ENCODE results near the gene ITM2B. TPM values are rescaled to one million over a fixed set of nuclear protein-coding genes. Genes with fewer than 3 reads are reported as not detected.

Gene ITM2B
- total and polyA plus RNA-seq, 5 experiments from 2014 or later: 733 to 1,292 (median 1,063) TPM

DNA sequence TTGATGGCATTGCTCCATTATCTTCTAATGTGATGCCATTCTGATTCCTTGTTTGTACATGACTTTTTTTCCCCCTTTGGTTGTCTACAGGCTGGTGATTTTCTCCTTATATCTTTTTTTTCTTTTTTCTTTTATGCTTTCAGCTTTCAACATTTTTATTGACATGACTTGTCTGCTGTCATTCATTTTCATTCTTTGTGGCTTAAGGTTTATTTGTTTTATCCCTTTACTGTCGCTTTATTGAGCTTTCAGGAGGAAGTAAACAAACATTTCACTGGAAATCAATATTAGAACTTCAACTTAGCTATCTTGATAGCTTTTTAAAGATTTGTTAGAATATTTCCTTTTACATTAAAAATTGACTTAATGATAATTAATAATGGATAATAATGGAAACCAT is 9.7 kb downstream of the ITM2B start:
- ATAC-seq (no peak), DNase-seq (no peak)
- Mint-ChIP-seq H3K27ac (peak overlapping the region in 9 of 10 donors; percentile 15 to 84 (median 30)), H3K4me1 (peaks cover 21 to 87% (median 61%) of the 10 kb centered on the region in 4 donors), H3K9me3 (no peaks in the 10 kb centered on the region), H3K27me3 (no peaks in the 10 kb centered on the region), H3K36me3 (peaks cover 0 to 68% (median 21%) of the 10 kb centered on the region in 3 donors), H3K4me3 (peak overlapping the region in 6 of 10 donors; percentile 28 to 72 (median 44))
- POLR2A ChIA-PET: no interaction called here

DNA sequence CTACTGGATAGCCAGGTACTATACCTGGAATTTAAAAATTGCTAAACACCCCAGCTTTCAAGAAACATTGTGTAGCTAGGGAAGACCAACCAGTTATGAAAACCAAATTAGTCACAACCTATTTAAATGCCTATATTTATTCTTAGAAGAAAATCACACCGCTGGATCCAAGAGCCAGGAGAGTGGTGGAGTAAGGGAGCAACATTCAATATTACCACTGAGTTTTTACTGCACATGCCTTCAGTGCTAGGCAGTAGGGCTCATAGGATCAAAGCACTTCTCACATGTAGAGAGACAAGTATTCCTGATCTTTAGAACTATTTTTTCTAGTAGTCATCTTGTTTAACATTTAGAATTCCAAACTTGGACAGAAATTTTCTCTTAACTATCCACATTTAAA is 11.2 kb downstream of the ITM2B start:
- H3K27ac Mint-ChIP-seq: peak overlapping the region in 7 of 10 donors; percentile 31 to 66 (median 47)
- POLR2A ChIA-PET: interaction anchor here (0.9 kb wide), 1 partner anchor 89 kb away, joined by 3 read pairs; no protein-coding TSS in a partner anchor
- peak overlapping the region in 8 of 10 donors; percentile 21 to 57 (median 42) for H3K4me3 Mint-ChIP-seq

DNA sequence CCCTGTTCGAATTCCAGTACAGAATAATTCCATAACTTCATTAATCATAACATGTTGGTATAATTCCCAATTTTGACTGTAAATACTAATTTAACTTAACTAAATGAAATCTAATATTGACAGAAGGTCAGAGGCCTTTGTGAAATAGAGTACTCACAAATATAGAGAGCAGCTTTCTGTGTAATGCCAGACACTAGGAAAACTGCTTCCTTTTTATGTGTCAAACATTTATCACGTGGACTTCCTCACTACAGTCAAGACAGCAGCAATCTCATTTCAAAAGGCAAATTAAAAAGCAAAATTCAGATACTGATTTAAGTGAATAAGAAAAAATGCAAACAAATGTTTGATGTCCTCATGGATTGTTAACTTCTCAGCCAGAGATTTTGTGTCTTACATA is 13.1 kb downstream of the ITM2B start:
- Mint-ChIP-seq H3K36me3 (peaks cover 0 to 55% (median 11%) of the 10 kb centered on the region in 3 donors), H3K27ac (peak overlapping the region; percentile 44 to 83 (median 60)), H3K9me3 (no peaks in the 10 kb centered on the region), H3K27me3 (no peaks in the 10 kb centered on the region), H3K4me3 (peak overlapping the region in 9 of 10 donors; percentile 11 to 44 (median 28)), H3K4me1 (peaks cover 27 to 89% (median 68%) of the 10 kb centered on the region in 4 donors)
- ATAC-seq (no peak), DNase-seq (no peak)
- POLR2A ChIA-PET: interaction anchor here (1.1 kb wide), 1 partner anchor 19 kb away, joined by 4 read pairs; no protein-coding TSS in a partner anchor

More for the DNA sequence above, 11.2 kb downstream of the ITM2B start:
- H3K36me3 Mint-ChIP-seq: peaks cover 0 to 61% (median 15%) of the 10 kb centered on the region in 3 donors
- DNase-seq (no peak), ATAC-seq (no peak)
- peaks cover 26 to 86% (median 65%) of the 10 kb centered on the region in 4 donors for H3K4me1 Mint-ChIP-seq
- no peaks in the 10 kb centered on the region for H3K27me3 Mint-ChIP-seq
- H3K9me3 Mint-ChIP-seq: no peaks in the 10 kb centered on the region

DNA sequence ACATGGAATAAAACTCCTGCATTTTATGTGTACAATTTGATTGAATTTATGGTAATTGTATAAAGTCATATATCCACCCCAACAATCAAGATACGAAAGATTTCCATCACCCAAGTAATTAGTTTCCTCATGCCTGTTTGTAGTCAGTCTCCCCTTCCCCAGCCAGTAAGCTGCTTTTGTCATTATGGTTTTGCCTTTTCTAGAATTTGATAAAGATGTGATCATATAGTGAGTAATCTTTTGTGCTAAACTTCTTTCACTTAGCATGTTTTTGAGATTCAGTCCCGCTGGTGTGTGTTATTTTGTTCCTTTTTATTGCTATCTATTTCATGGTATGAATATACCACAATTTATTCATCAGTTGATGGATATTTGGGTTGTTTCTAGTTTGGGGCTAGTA is 16.0 kb downstream of the ITM2B start:
- Mint-ChIP-seq H3K27ac (peak overlapping the region; percentile 0 to 87 (median 46)), H3K4me3 (peak overlapping the region in 8 of 10 donors; percentile 5 to 60 (median 28)), H3K9me3 (no peaks in the 10 kb centered on the region), H3K36me3 (peaks cover 3 to 55% (median 16%) of the 10 kb centered on the region in 3 donors), H3K4me1 (peaks cover 25 to 91% (median 70%) of the 10 kb centered on the region in 4 donors), H3K27me3 (no peaks in the 10 kb centered on the region)
- POLR2A ChIA-PET: interaction anchor here (1.8 kb wide), 1 partner anchor 11 kb away, joined by 4 read pairs; no protein-coding TSS in a partner anchor
- no peak for DNase-seq
- peak in 1 of 2 donors; percentile 21 for ATAC-seq

DNA sequence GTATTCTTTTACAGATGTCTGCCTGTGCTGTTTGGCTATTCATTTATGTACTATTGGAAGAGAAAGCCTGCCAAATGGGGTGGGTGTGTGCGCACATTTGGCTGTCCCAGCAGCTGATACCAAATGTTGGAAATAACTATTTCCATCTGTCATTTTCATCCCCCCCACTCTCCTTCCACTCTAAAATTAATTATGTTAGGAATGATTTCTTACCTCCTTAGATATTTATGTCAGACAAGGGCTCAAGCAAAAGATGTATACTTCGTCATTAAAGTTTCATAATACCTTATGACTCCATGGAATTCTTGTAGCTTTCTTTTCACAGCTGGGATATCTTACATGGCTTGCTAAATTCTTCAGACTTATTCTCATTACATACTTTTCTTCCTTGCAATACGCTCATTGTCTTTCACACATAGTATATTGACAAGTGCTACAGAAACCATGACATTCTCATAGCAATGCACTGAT is 18.6 kb downstream of the ITM2B start:
- no peak for DNase-seq
- Mint-ChIP-seq H3K4me3 (peak overlapping the region in 7 of 10 donors; percentile 2 to 40 (median 31)), H3K4me1 (peaks cover 20 to 84% (median 71%) of the 10 kb centered on the region in 4 donors), H3K27ac (peak overlapping the region; percentile 7 to 86 (median 36)), H3K27me3 (no peaks in the 10 kb centered on the region), H3K9me3 (no peaks in the 10 kb centered on the region), H3K36me3 (peaks cover 7 to 57% (median 21%) of the 10 kb centered on the region in 3 donors)
- POLR2A ChIA-PET: interaction anchor here (0.9 to 2.1 kb wide), 2 partner anchors 14 to 23 kb away, joined by 3 to 6 read pairs; no protein-coding TSS in a partner anchor
- ATAC-seq: no peak

DNA sequence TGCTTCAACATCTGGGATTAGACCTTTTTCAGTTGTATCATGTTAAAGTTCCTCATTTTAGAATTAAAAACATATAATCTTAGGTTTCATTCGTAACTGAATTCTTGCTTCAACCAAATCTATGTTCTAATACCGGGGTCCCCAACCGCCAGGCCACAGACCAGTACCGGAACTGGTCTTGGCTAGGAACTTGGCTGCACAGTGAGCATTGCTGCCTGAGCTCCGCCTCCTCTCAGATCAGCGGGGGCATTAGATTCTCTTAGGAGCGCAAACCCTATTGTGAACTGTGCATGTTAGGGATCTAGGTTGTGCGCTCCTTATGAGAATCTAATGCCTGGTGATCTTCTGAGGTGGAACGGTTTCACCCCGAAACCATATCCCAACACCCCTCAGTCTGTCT is 19.2 kb downstream of the ITM2B start:
- Mint-ChIP-seq H3K36me3 (peaks cover 10 to 61% (median 21%) of the 10 kb centered on the region in 3 donors), H3K9me3 (no peaks in the 10 kb centered on the region)

DNA sequence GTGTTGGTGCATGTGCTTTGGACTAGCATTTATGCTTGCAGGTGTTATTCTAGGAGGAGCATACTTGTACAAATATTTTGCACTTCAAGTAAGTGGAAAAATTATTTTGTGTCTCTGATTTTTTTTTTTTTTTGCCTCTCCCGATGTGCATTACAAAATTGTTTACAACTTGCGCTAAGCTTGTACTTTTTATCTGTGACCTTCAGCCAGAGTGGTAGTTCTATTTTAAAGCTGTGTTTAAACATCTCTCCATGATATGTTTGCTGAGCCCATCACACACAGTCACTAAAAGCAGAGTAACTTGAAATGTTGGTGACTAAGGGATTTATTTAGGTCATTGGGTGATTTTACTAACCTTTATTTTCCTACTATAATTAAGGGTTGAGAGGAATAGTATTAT is 20.8 kb downstream of the ITM2B start:
- Mint-ChIP-seq H3K27ac (peak overlapping the region; percentile 2 to 87 (median 49)), H3K4me3 (peak overlapping the region in 4 of 10 donors; percentile 23 to 57 (median 26)), H3K4me1 (peaks cover 23 to 81% (median 69%) of the 10 kb centered on the region in 4 donors), H3K27me3 (no peaks in the 10 kb centered on the region), H3K9me3 (no peaks in the 10 kb centered on the region), H3K36me3 (peaks cover 10 to 74% (median 25%) of the 10 kb centered on the region in 3 donors)
- POLR2A ChIA-PET: interaction anchor here (0.7 to 0.8 kb wide), 3 partner anchors 11 to 302 kb away, joined by 3 to 5 read pairs (median 3); no protein-coding TSS in a partner anchor
- ATAC-seq (no peak), DNase-seq (no peak)

More for the DNA sequence above, 19.2 kb downstream of the ITM2B start:
- POLR2A ChIA-PET: interaction anchor here (0.9 to 2.1 kb wide), 2 partner anchors 15 to 23 kb away, joined by 3 to 6 read pairs; no protein-coding TSS in a partner anchor
- ATAC-seq: no peak
- DNase-seq: no peak
- peak overlapping the region in 5 of 10 donors; percentile 2 to 40 (median 31) for H3K4me3 Mint-ChIP-seq
- H3K27me3 Mint-ChIP-seq: no peaks in the 10 kb centered on the region
- H3K27ac Mint-ChIP-seq: peak overlapping the region in 5 of 10 donors; percentile 7 to 86 (median 74)
- H3K4me1 Mint-ChIP-seq: peaks cover 22 to 84% (median 70%) of the 10 kb centered on the region in 4 donors

DNA sequence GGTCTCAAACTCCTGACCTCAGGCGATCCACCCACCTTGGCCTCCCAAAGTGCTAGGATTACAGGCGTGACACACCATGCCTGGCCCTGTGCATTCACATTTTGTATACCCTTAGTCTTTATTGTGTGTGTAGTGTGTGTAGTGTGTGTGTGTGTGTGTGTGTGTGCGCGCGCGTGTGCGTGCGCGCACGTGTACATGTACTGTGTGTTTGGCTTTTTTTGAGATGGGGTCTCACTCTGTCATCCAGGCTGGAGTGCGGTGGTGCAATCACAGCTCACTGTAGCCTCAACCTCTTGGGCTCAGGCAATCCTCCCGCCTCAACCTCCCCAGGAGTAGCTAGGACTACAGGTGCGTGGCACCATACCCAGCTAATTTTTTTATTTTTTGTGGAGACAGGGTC is 22.1 kb downstream of the ITM2B start:
- Mint-ChIP-seq H3K9me3 (no peaks in the 10 kb centered on the region), H3K27ac (peak overlapping the region in 5 of 10 donors; percentile 39 to 70 (median 48)), H3K4me3 (peak overlapping the region in 1 of 10 donors; percentile 12), H3K4me1 (peaks cover 25 to 80% (median 70%) of the 10 kb centered on the region in 4 donors), H3K36me3 (peaks cover 16 to 79% (median 25%) of the 10 kb centered on the region in 3 donors), H3K27me3 (no peaks in the 10 kb centered on the region)
- POLR2A ChIA-PET: interaction anchor here (0.6 kb wide), 1 partner anchor 130 kb away, joined by 4 read pairs; no protein-coding TSS in a partner anchor
- DNase-seq (no peak), ATAC-seq (no peak)

DNA sequence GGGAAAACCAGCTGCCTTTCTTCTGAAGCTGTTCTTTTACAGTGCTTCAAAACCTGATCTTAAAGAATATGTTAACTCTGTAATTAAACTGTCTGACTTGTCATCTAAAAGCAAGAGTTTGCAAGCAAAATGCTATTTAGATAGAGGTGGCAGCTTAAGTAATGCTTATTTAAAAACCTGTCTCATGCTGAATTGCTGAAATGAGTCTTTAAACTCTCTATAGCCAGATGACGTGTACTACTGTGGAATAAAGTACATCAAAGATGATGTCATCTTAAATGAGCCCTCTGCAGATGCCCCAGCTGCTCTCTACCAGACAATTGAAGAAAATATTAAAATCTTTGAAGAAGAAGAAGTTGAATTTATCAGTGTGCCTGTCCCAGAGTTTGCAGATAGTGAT is 22.9 kb downstream of the ITM2B start:
- Mint-ChIP-seq H3K36me3 (peaks cover 16 to 81% (median 21%) of the 10 kb centered on the region in 3 donors), H3K27ac (peak overlapping the region in 8 of 10 donors; percentile 5 to 69 (median 46)), H3K4me1 (peaks cover 24 to 77% (median 68%) of the 10 kb centered on the region in 4 donors), H3K27me3 (no peaks in the 10 kb centered on the region), H3K4me3 (no peak overlapping the region), H3K9me3 (no peaks in the 10 kb centered on the region)
- no peak for DNase-seq
- ATAC-seq: peak in 1 of 2 donors; percentile 32
- POLR2A ChIA-PET: no interaction called here

DNA sequence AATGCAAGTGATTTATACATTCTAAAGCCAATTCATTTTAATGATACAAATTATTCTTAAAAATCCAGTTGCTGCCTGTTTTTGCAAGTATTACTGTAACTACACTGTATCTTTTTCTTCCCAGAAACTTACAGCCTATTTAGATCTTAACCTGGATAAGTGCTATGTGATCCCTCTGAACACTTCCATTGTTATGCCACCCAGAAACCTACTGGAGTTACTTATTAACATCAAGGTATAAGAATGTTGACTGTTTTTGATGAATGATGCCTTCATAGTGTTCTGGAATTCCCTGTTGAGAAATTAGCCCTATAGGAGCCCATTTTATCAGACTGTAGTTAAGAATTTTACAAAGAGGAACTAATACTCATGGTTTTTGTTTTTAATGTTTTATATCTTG is 25.0 kb downstream of the ITM2B start:
- no peak for DNase-seq
- no peaks in the 10 kb centered on the region for H3K27me3 Mint-ChIP-seq
- peak overlapping the region in 4 of 10 donors; percentile 11 to 65 (median 48) for H3K27ac Mint-ChIP-seq
- H3K36me3 Mint-ChIP-seq: peaks cover 22 to 85% (median 33%) of the 10 kb centered on the region in 3 donors
- H3K4me1 Mint-ChIP-seq: peaks cover 22 to 69% (median 60%) of the 10 kb centered on the region in 4 donors
- POLR2A ChIA-PET: no interaction called here
- H3K4me3 Mint-ChIP-seq: no peak overlapping the region
- no peaks in the 10 kb centered on the region for H3K9me3 Mint-ChIP-seq
- no peak for ATAC-seq

DNA sequence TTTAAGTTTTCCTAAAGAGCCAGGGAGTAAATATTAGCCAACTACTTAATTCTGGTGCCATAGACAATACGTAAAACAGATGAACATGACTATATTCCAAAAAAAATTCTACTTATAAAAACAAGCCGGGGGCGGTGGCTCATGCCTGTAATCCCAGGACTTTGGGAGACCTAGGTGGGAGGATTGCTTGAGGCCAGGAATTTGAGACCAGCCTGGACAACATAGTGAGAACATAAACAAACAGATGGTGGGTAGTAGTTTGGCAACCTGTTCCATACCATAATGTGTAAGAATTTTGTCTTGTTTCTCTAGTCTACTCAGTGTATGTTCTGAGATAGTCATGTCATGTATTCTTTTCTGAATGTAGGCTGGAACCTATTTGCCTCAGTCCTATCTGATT is 25.4 kb downstream of the ITM2B start:
- Mint-ChIP-seq H3K27ac (peak overlapping the region in 5 of 10 donors; percentile 6 to 65 (median 35)), H3K27me3 (no peaks in the 10 kb centered on the region), H3K4me1 (peaks cover 25 to 70% (median 63%) of the 10 kb centered on the region in 4 donors), H3K9me3 (no peaks in the 10 kb centered on the region), H3K36me3 (peaks cover 22 to 89% (median 36%) of the 10 kb centered on the region in 3 donors), H3K4me3 (no peak overlapping the region)
- no peak for DNase-seq
- no peak for ATAC-seq
- POLR2A ChIA-PET: no interaction called here

DNA sequence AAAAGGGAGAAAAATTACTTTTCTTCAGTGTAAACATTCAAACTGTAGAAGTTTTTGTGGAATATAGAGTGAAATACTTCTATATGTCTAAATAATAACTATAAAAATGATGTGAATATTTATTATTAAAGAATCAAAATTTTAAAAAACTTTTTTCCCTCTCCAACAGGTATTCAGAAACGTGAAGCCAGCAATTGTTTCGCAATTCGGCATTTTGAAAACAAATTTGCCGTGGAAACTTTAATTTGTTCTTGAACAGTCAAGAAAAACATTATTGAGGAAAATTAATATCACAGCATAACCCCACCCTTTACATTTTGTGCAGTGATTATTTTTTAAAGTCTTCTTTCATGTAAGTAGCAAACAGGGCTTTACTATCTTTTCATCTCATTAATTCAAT is 28.0 kb downstream of the ITM2B start:
- no peak for ATAC-seq
- no peaks in the 10 kb centered on the region for H3K9me3 Mint-ChIP-seq
- POLR2A ChIA-PET: no interaction called here
- peaks cover 31 to 77% (median 68%) of the 10 kb centered on the region in 4 donors for H3K4me1 Mint-ChIP-seq
- H3K36me3 Mint-ChIP-seq: peaks cover 17 to 83% (median 29%) of the 10 kb centered on the region in 3 donors
- H3K4me3 Mint-ChIP-seq: no peak overlapping the region
- H3K27me3 Mint-ChIP-seq: no peaks in the 10 kb centered on the region
- H3K27ac Mint-ChIP-seq: peak overlapping the region in 1 of 10 donors; percentile 58
- DNase-seq: no peak

DNA sequence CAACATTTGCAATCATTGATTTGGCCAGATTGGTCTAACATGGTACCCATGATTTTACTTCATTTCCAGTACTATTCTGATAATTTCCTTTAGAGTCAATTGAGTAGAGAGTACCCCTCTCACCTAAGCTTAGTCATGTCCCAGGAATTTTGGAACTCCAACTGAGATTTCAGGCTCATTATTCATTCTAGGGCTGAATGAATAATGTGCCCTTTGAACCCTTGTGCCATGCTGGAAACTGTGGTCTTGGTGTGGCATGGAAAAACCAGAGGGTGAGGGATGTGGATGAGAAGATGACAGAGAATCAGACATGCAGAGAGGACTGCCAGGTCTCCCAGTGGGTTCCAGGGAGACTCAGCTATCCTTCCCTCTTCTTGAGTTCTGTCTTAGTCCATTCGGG is 30.2 kb downstream of the ITM2B start:
- POLR2A ChIA-PET: interaction anchor here (0.6 to 1.6 kb wide), 2 partner anchors 39 to 123 kb away, joined by 3 to 4 read pairs; no protein-coding TSS in a partner anchor

More for the DNA sequence above, 30.2 kb downstream of the ITM2B start:
- Mint-ChIP-seq H3K9me3 (no peaks in the 10 kb centered on the region), H3K4me1 (peaks cover 28 to 73% (median 63%) of the 10 kb centered on the region in 4 donors), H3K27ac (peak overlapping the region in 9 of 10 donors; percentile 26 to 91 (median 63)), H3K4me3 (peak overlapping the region in 1 of 10 donors; percentile 33), H3K27me3 (no peaks in the 10 kb centered on the region), H3K36me3 (peaks cover 12 to 70% (median 25%) of the 10 kb centered on the region in 3 donors)
- DNase-seq: no peak
- no peak for ATAC-seq
